Activated CD4-positive, alpha-beta T cell treated with anti-CD3 and anti-CD28 coated beads for 1 hour (primary cell): ENCODE data around the gene DENND1C.

Experiments
- DNase-seq: peaks from one replicate; pipeline ENCODE4 v3.0.0-alpha.2; 2020

Gene DENND1C

GRCh38 chr19:6476896-6477431 lies 4.6 kb downstream of the DENND1C start:
- DNase-seq, result no peak

GRCh38 chr19:6476155-6476895 lies 5.3 kb downstream of the DENND1C start:
- peak; percentile 50 for DNase-seq

- DNase-seq, result no peak
Observed at GRCh38 chr19:6475321-6476108, 6.1 kb downstream of the DENND1C start.

- DNase-seq, result no peak
Observed at GRCh38 chr19:6473647-6474046, 7.9 kb downstream of the DENND1C start.

GRCh38 chr19:6472713-6473112 lies 8.9 kb downstream of the DENND1C start:
- DNase-seq, result no peak

- DNase-seq, result no peak
Observed at GRCh38 chr19:6471076-6471475, 10.5 kb downstream of the DENND1C start.

GRCh38 chr19:6470173-6470572 lies 11.4 kb downstream of the DENND1C start:
- no peak for DNase-seq

GRCh38 chr19:6467384-6467783 lies 14.2 kb downstream of the DENND1C start:
- no peak for DNase-seq

- DNase-seq, result no peak
Observed at GRCh38 chr19:6466526-6467248, 14.9 kb downstream of the DENND1C start.

- DNase-seq, result no peak
Observed at GRCh38 chr19:6465663-6466062, 15.9 kb downstream of the DENND1C start.

- no peak for DNase-seq
Observed at GRCh38 chr19:6465006-6465405, 16.6 kb downstream of the DENND1C start.

GRCh38 chr19:6464070-6464873 lies 17.3 kb downstream of the DENND1C start, which contains the start of gene CRB3:
CRB3 (plus strand) TSS chr19:6464271; CDS start chr19:6464702, 431 bp downstream.
- DNase-seq, result peak; percentile 43

GRCh38 chr19:6460099-6460884 lies 21.3 kb downstream of the DENND1C start:
- DNase-seq, result peak; percentile 95

- DNase-seq, result peak; percentile 38
Observed at GRCh38 chr19:6459262-6460098, 22.1 kb downstream of the DENND1C start, which contains the start of gene SLC25A23. SLC25A23 (minus strand) TSS chr19:6459792; CDS start chr19:6459628, 164 bp downstream.

GRCh38 chr19:6458695-6459261 lies 22.8 kb downstream of the DENND1C start:
- no peak for DNase-seq

GRCh38 chr19:6457958-6458694 lies 23.5 kb downstream of the DENND1C start:
- DNase-seq, result no peak

- no peak for DNase-seq
Observed at GRCh38 chr19:6455924-6456323, 25.7 kb downstream of the DENND1C start.

GRCh38 chr19:6453951-6454565 lies 27.5 kb downstream of the DENND1C start:
- DNase-seq, result no peak

GRCh38 chr19:6452899-6453298 lies 28.7 kb downstream of the DENND1C start:
- DNase-seq, result no peak
